ENCODE results near the gene APOL1.

DNA sequence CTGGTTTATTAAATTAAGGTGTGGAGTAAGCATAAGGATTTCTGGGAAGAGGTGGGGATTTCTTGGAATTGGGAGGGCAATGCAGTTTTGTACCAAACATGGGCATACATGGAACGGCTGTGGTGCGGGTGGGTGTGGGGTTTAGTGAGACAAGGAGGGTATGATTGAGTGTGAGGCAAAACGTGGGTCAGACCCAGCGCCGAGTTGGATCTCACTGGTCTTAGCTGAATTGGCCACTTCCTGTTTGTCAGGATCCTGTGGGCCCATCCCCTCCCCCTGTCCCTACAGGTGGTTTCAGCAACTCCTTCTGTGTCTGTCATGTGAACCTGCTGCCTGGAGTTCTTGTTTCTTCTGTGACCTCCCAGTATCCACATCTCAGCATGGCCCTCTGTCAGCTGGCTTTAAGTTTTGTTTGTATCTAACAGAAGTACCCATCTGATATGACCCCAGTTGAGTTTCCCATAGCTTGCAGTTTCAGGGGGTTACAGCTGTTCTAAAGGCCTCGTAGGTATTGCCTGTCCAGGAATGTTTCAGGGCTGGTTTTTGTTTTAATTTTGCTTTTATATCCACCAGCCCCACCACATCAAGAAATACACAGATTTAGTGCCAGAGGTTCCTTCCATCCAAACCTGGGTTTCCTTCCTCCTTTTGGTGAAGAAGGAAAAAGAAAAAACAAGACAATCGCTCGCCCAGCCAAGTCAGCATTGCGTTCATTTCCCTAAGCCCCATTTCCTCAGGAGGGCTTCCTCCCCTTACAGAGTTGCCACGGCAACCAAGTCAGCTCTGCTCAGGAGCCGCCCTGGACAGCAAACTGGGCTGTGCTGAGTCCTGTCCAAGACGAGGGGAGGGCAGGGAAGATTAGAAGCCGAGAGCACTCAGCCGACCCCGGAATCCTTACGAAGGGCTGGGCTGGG lies 6.0 kb downstream of the APOL1 start:
- TF ChIP-seq EZH2 (IDR thresholded peaks at IDR 0.05; ENCODE audit: borderline replicate concordance, low read length) (no peak), CTCF (IDR thresholded peaks at IDR 0.05; ENCODE audit: low read length) (no peak)
